Activated naive CD8-positive, alpha-beta T cell treated with anti-CD3 and anti-CD28 coated beads, Interleukin-2, amount 50 U/mL, for 16 hours (primary cell): ENCODE results near the gene HSD11B2.
"Not testable (repeated sequence)": the region's sequence is repeated elsewhere in the genome, so short reads cannot be mapped to it uniquely, and the experiment has no call there.

ENCODE experiments used
- DNase-seq: peaks from one replicate; pipeline ENCODE4 v3.0.0-alpha.2; 2020; ENCODE audit warnings: low read depth, low spot score

The HSD11B2 gene

DNA sequence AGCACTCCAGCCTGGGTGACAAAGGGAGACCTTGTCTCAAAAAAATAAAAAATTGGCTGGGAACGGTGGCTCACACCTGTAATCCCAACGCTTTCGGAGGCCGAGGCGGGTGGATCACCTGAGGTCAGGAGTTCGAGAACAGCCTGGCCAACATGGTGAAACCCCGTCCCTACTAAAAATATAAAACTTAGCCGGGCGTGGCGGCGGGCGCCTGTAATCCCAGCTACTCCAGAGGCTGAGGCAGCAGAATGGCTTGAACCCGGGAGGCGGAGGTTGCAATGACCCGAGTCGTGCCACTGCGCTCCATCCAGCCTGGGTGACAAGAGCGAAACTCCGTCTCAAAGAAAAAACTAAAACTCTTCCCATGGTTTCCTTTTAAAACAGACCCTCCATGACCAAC, 15.5 kb upstream of the HSD11B2 start:
- not testable (repeated sequence) for DNase-seq

DNA sequence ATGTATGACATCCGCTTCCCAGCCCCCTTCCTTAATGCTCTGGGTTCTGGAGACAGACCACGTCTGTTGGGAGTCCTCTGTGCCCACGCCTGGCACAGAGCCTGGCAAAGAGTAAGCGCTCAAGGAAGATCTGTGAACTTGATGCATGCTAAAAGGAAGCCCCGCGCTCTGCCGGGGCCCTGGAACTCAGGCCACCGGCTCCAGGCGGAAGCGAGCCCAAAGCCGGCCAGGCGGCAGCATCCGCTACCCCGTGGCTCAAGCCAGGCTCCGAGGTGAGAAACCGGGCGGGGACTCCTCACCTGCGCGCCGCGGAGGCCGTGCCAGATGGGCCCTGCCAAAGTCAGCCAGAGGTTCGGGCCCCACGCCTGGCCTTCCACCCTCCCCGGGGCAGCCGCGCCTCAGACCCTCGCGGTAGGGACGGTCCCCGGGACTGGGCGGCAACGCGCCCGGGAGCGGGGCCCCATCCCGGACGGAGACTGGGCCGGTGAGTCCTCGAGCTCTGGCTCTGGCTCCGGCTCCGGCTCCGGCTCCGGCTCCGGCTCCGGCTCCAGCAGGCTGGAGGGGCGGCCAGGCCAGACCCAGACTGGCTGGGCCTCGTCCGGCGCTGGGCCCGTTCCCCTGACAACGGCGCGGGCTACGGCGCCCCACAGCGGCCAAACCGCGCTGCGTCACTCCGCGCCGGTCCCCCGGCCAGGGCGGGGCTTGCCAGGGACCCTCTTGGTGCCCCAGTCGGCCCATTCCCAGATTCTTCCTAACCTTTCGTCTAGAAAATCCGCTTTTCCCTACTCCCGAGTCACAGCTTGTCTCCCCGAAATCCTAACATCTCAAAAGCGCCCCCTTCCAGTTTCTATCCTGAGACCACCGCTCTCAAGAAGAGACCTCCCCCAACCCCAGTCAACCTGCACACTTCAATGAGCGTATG, 14.8 kb upstream of the HSD11B2 start, which contains the start of gene ZDHHC1:
Gene ZDHHC1 (minus strand): TSS at position 606 of the 922 bp plus-strand sequence. CDS start 8,702 bp downstream, outside the sequence.
- DNase-seq = no peak

DNA sequence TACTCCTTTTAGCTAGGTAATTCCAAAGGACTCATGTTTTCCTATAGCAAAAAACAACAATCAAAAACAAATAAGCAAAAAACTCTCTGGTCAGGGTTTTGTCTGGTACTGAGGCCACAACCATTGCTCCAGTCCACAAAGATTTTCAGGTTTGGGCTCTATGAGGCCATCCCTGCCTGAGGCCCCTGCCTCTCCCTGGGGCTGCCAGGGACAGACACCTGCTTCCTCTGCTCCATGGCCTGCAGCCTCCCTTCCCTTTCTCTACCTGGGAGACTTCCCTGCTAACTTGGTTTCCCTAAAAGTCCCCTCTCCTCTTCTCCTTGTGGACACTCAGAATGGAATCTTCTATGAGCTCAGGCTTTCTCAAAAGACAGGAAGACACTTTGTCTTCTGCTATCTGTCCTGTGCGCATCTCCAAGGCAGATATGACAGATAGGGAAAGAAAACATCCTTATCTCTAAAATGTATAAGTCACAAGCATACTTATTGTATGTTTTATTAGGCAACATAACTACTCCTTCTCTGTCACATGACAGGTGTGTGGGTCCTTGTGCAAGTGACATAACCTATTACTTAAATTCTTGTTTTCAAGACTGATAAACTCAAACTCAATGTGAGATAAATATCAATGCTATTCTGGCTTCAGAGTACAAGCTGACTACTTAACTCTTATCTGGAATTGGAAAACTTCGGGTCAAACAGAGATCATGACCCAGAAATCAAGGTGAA, 13.4 kb upstream of the HSD11B2 start:
- no peak for DNase-seq

- no peak for DNase-seq
Measured at GRCh38 chr16:67419502-67419901, 11.4 kb upstream of the HSD11B2 start.

DNA sequence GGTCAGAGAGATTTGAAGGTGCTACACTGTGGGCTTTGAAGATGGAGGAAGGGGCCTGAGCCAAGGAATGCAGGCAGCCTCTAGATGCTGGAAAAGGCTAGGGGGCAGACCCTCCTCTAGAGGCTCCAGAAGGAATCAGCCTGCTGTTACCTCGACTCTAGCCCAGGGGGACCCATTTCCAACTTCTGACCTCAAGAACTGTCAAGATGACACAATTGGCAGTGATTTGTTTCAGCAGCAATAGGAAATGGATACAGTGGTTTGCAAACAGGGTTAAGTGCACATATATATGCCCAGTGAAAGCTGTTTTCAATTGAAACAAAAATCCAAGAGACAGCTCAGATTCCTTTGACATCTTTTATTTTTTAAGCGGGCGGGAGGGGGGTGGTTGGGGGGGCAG, 11.0 kb upstream of the HSD11B2 start:
- DNase-seq = no peak

DNA sequence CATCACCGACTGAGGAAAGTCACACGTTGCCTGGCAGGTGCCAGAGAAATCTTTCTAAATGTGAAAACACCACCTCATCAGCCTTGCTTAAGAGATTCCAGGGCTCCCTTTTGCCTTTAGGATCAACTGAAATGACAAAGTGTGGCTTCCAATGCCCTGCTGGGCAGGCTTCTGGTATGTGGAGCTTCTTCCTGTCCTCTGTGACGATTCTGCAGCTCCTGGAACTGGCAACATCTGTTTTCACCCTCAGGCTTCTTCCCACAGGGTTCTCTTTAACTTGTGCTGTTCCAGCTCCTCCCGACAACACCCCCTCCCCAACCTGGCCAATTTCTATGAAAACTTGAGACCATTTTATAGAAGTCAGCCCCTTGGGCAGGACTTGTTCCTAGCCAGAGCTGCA, 9.9 kb upstream of the HSD11B2 start:
- no peak for DNase-seq

GRCh38 chr16:67423015-67423414, 7.9 kb upstream of the HSD11B2 start:
- DNase-seq = no peak

DNA sequence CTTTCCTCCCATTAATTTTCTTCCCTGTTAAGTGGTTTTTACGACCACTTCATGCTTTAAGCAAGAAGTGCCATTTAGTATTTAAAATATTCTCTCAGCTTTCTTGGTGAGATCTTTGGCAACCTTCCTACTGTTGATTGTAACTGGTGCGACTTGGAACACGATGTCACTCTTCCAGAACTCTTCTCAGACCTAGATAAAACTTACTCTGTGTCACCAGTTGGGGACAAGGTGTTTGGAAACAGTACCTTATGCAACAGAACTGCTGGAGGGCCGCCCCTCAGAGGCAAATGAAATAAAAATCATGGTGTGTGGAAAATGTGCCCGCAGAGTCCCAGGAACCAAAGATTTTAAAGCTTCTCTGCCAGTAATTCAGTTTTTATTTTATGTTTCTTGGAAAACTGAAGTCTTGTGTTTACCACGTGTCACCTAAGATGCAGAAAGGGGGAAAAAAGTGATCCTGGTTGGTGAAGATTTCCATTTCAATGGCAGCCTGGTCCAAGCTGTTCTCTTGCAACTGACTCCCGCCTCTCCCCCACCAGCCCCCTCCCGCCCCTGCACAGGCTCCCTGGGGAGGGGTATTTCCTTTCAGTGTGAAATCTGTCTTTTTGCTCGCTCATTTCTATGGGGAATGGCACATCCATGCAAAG, 7.2 kb upstream of the HSD11B2 start:
- DNase-seq = no peak

DNA sequence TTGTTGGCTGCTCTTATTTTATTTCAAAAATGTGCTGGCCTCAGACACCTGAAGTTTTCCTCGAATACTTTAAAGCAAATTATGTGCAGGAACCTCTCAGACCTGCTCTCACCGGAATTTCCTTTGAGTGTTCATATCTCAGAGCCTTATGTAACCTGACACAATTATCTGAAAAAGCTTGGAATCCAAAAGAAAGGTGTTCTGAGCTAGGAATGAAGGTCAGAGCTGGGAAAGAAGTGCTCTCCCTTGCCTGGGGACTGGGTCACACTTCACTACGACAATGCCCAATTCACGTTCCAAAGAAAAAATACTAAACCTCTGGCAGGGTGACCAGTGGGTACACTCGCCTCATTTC, 6.7 kb upstream of the HSD11B2 start:
- no peak for DNase-seq

GRCh38 chr16:67425061-67425460, 5.9 kb upstream of the HSD11B2 start:
- no peak for DNase-seq

GRCh38 chr16:67425580-67425979, 5.3 kb upstream of the HSD11B2 start:
- DNase-seq = no peak

DNA sequence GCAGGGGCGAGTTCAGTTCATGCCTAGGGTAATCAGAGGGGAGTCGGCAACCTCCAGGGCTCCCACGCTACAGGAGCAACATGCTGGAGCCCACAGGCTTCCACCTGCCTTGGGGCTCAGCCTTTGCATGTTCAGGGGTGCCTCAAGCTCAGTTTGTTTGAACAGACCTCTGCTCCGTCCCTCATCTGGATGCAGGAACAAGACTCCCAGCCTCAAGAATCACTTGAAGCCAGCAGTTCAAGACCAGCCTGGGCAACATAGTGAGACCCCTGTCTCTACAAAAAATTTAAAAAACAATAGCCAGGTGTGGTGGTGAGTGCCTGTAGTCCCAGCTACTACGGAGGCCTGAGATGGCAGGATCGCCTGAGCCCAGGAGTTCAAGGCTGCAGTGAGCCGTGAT, 4.9 kb upstream of the HSD11B2 start:
- no peak for DNase-seq

DNA sequence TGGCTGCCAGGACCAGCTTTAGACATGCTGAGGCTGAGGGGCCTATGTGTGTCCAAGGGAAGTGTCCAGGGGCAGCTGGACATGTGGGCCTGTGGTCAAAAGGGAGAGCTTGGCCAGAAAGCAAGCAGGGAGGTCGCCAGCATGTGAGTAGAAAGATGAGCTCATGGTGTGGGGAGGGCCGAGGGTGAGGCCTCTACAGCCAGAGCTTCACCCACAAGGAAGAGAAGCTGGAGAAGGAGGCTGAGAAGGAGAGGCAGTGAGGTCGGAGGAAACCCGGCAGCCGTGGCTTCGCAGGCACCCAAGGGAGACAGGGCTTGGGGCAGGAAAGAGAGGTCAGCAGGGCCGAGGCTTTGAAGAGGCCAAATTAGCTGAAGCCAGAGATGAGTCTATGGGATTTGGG, 4.0 kb upstream of the HSD11B2 start:
- no peak for DNase-seq

DNA sequence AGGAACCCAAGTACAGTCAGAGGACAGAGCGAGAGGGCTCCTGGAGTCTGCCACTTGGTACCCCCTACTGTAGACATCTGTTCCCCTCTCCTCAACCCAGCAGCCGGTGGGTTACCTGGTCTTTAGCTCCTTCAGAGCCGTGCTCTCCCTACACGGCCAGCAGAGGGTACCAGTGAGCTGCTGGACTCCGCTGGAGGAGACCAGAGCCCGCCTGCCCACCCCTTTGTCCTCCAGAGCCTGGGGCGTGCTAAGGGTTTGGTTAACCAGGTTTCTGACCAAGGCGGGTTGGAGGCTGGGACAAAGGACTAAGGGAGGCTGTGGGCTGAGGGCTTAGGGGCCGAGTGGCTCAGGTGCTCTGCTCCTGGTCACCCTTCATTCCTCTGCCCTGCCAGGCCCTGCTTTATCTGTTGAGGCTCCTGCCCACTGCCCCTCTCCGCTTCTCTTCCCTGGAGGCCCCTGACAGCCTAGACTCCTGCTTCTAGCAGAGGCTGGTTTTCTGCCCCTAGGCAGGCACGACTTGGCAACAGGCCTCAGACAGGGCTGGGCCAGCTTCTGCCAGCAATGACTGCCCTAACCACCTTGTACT, 2.7 kb upstream of the HSD11B2 start:
- DNase-seq = peak; percentile 23

- no peak for DNase-seq
Measured at GRCh38 chr16:67429053-67429798, 1.7 kb upstream of the HSD11B2 start.

DNA sequence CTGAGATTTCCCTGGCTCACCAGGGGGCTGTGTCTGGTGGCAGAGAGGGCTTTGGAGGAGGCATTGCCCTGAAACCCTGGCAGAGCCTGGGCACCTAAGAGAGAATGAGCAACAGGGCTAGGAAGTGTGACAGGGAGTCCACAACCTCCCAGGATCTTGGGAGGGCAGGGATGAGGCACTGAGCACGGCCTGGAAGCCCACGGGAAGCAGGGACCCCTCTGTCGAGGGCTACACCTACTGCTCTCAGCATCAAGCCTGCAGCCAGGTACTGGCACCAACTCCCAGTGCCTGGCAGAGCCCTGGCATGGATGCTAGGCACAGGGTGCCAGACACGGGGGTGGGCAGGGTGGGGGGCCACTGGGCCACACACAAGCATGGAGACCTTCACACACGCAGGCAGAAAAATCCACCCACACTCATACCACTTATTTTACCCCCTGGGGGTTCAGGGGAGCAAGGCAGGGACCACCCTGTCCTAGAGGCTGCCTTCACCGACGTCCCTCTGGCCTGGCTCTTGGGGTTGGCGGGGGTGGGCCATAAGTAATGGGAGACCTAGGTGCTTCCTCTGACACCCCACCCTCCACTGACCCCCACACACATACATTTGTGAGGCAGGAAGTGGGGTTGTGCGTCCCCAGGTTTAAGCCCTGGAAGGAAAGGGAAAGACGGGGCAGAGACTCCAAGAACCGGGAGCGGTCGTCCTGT, 970 bp upstream of the HSD11B2 start:
- DNase-seq = no peak

- DNase-seq = no peak
Measured at GRCh38 chr16:67430504-67430976, 381 bp upstream of the HSD11B2 start.

DNA sequence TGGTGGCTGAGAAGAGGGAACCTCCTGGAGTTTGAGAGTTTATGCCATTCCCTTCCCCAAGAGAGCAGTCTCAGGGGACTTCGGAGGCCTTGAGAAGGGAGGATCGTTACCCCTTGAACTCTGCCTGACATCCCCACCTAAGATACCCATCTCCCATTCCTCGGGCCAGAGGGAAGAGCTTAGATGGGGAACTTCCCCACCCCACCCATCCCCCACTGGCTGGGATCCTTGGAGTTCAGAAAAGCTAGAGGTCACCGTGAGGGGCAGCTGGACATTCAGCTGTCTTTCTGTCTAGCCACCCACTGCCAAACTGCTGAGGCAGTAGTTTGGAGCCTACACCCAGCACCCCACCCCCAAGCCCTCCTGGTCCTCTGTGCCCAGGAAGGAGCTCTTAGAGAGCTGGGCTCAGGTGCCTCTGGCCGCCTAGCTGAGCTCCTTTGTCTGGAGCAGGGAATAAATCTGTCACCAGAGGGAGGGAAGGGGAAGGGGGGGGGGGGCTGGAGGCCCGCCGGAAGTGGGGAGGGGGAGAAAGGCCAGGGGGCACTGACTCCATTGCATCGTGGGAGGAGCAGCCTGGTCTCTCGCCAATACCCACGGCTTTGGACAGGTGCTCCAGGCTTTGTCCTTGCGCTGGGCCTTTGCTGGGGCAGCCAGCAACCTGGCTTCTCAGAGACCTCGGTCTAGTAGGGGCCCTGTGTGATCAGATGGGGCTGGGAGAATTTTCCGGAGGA, 1.0 kb downstream of the HSD11B2 start:
- no peak for DNase-seq

- no peak for DNase-seq
Measured at GRCh38 chr16:67432506-67432890, 1.6 kb downstream of the HSD11B2 start.
